SK-N-MC (cell line): ENCODE measurements around the gene OR11A1.

Experiments
- EZH2 ChIP-seq: fragments of 200-600 bp; sonication (generic); IDR thresholded peaks from one replicate; pipeline ENCODE4 v1.6.1; 2017; ENCODE audit warnings: antibody characterized with exemption
- POLR2AphosphoS5 ChIP-seq: IDR thresholded peaks from 2 replicates; pipeline ENCODE4 v1.6.1; 2012; ENCODE audit warnings: mild to moderate bottlenecking, low read depth, low read length, borderline replicate concordance

DNA sequence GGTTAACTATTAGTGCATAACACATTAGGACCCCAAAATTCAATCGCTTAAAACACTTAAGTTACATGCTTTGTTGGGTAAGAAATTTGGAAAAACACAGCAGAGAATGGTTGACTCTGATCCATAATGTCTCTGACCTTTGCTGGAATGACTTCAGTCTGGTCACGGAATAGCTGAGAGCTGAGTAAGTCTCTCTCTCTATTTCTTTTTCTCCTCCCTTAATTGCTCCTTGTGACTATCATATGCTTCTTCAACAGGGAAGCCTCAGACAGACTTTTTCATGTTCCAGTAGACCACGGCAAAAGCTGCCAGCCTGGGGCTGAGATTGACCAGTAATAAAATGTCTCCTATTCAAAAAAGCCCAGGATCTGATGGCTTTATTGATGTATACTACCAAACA, 37.4 kb downstream of the OR11A1 start:
- TF ChIP-seq EZH2 = no peak
- TF ChIP-seq POLR2AphosphoS5 = no peak
